Nephron progenitor cell (in vitro differentiated cells): Measurements from ENCODE around the gene ACTRT2.

Experiments
- DNase-seq: peaks from one replicate; pipeline ENCODE4 v3.0.0; 2021
- H3K27ac Mint-ChIP-seq: 2 replicates; pipeline ENCODE4 v1.8.0; 2021; ENCODE audit warnings: mild to moderate bottlenecking, moderate library complexity, mixed read lengths
- H3K27me3 Mint-ChIP-seq: 2 replicates; pipeline ENCODE4 v1.8.0; 2021; ENCODE audit warnings: mild to moderate bottlenecking, low read depth, mixed read lengths; ENCODE audit not compliant: poor library complexity
- H3K36me3 Mint-ChIP-seq: 2 replicates; pipeline ENCODE4 v1.8.0; 2021; ENCODE audit warnings: low read depth, mixed read lengths
- H3K4me1 Mint-ChIP-seq: 2 replicates; pipeline ENCODE4 v1.8.0; 2021; ENCODE audit warnings: mixed read lengths
- H3K4me3 Mint-ChIP-seq: 2 replicates; pipeline ENCODE4 v1.8.0; 2021; ENCODE audit warnings: mild to moderate bottlenecking, moderate library complexity, mixed read lengths
- H3K9me3 Mint-ChIP-seq: 2 replicates; pipeline ENCODE4 v1.8.0; 2021; ENCODE audit warnings: mild to moderate bottlenecking, moderate library complexity, mixed read lengths
- CTCF ChIP-seq: fragments of 200-600 bp; sonication (generic); IDR thresholded peaks from 2 replicates; pipeline ENCODE4 v1.5.0; 2021; ENCODE audit warnings: antibody characterized with exemption

Gene ACTRT2

DNA sequence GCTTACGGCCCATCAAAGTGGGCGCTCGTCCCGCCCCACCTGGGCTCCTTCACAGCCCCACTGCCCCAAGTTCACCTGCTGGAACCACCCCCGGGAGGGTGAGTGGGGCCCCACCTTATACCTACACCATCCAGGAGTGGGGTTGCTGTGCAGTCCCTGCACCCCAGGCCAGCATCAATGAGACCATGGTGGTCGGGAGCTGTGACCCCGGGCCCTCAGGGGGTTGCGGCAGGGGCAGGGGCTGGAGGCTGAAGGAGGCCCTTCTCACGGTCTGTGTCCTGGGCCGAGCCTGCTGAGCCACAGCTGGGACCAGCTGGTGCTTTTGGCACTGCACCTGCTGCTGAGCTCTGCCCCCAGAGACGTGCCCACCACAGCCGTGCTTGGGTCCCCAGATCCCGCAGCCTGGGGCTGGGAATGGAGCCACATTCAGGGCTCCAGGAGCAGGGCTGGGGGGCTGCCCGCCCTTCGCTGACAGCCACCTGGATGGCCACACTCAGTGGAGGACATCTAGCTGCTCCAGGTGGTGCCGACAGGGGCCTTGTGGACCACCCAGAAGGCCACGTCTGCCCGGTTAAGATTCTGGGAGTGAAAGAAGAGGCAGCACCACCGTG is 17.4 kb downstream of the ACTRT2 start:
- Mint-ChIP-seq H3K27me3 (peaks cover 20% of the 10 kb centered on the region), H3K9me3 (peaks cover 21% of the 10 kb centered on the region), H3K27ac (no peak overlapping the region), H3K36me3 (no peaks in the 10 kb centered on the region), H3K4me1 (no peaks in the 10 kb centered on the region), H3K4me3 (no peak overlapping the region)
- TF ChIP-seq CTCF: no peak
- no peak for DNase-seq

GRCh38 chr1:3040004-3040403 is 18.7 kb downstream of the ACTRT2 start:
- no peaks in the 10 kb centered on the region for H3K4me1 Mint-ChIP-seq
- H3K27me3 Mint-ChIP-seq: peaks cover 15% of the 10 kb centered on the region
- H3K36me3 Mint-ChIP-seq: no peaks in the 10 kb centered on the region
- DNase-seq: no peak
- no peak overlapping the region for H3K4me3 Mint-ChIP-seq
- peaks cover 22% of the 10 kb centered on the region for H3K9me3 Mint-ChIP-seq
- no peak overlapping the region for H3K27ac Mint-ChIP-seq
- TF ChIP-seq CTCF: no peak

DNA sequence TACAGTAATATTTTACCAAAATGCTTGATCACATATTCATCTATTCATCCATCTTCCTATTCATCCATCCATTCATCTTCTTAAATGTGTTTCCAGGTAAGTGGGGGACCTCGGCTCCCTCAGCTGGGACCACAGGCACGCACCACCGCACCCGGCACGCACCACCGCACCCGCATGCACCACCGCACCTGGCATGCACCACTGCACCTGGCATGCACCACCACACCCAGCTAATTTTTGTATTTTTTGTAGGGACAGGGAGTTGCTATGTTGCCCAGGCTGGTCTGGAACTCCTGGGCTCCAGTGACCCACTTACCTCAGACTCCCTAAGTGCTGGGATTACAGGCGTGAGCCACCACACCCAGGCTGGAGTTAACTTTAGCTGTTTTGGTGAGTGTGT is 21.2 kb downstream of the ACTRT2 start:
- no peak overlapping the region for H3K27ac Mint-ChIP-seq
- DNase-seq: no peak

DNA sequence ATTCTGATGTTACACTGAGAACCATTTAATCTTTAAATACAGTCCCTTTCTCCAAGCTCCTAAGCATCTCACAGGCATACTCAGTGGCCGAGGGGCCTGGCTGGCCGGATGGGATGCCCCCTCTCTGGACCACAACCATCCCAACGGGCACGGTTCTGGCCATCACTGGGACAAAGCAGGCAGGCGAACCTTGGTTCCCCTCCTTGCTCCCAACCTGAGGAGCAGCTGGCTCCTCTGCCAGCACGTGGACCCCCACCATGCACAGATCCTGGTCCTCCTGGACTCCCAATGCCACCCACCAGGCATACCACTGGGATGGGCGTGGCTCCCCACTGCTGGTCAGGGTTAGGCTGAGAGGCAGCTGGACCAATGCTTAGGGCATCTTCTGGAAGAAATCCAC is 27.9 kb downstream of the ACTRT2 start:
- no peak for DNase-seq
- H3K4me3 Mint-ChIP-seq: no peak overlapping the region
- H3K9me3 Mint-ChIP-seq: peaks cover 39% of the 10 kb centered on the region
- TF ChIP-seq CTCF: no peak
- no peaks in the 10 kb centered on the region for H3K4me1 Mint-ChIP-seq
- peaks cover 53% of the 10 kb centered on the region for H3K27me3 Mint-ChIP-seq
- no peak overlapping the region for H3K27ac Mint-ChIP-seq
- H3K36me3 Mint-ChIP-seq: no peaks in the 10 kb centered on the region

More for the DNA sequence above, 21.2 kb downstream of the ACTRT2 start:
- TF ChIP-seq CTCF: no peak
- Mint-ChIP-seq H3K4me1 (no peaks in the 10 kb centered on the region), H3K36me3 (no peaks in the 10 kb centered on the region), H3K9me3 (peaks cover 22% of the 10 kb centered on the region), H3K27me3 (peaks cover 26% of the 10 kb centered on the region), H3K4me3 (no peak overlapping the region)

DNA sequence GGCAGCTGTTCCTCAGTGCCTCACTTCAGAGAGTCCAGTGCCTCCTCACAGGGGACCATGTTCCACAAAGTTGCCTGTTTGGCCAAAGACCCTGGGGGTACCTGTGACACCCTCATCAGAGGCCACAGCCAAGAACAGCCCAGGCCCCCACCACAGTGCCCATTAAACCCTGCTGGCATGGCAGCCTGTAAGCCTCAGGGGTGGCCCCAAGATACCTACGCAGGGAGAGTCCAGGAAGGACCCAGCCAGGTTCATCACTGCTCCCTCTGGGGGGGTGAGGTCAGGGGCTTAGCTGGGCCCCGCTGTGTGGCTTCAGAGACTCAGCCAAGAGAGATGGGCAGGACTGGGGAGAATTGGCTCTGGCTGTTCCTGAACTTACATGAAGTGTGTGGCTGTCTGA is 28.6 kb downstream of the ACTRT2 start:
- no peak overlapping the region for H3K4me3 Mint-ChIP-seq
- H3K4me1 Mint-ChIP-seq: no peaks in the 10 kb centered on the region
- H3K27ac Mint-ChIP-seq: no peak overlapping the region
- H3K9me3 Mint-ChIP-seq: peaks cover 42% of the 10 kb centered on the region
- no peak for DNase-seq
- no peaks in the 10 kb centered on the region for H3K36me3 Mint-ChIP-seq
- no peak for TF ChIP-seq CTCF
- H3K27me3 Mint-ChIP-seq: peaks cover 56% of the 10 kb centered on the region

DNA sequence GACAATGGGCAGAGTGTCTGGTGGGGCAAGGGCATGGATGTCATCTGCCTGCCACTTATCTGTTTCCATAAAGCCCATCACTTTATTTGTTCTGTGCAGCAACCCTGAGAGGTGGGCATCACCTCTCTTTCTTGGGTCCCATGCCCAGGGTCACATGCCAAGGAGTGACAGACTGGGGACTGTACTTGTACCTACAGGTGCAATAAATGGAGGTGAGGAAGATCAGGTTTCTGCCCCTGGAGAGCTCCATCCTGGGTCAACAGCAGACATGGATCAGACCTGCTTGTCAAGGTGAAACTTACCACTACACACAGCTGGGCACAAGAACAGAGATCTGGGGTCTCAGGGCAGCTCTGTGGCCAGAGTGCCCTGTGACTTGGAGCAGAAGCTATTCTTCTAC is 29.3 kb downstream of the ACTRT2 start:
- Mint-ChIP-seq H3K27ac (no peak overlapping the region), H3K36me3 (no peaks in the 10 kb centered on the region), H3K4me3 (no peak overlapping the region), H3K27me3 (peaks cover 60% of the 10 kb centered on the region), H3K4me1 (no peaks in the 10 kb centered on the region), H3K9me3 (peaks cover 42% of the 10 kb centered on the region)
- TF ChIP-seq CTCF: no peak
- DNase-seq: no peak
